Transverse colon (tissue), 4 donors: ENCODE results near the gene CD300LD. TPM values are rescaled to one million over a fixed set of nuclear protein-coding genes. Genes with fewer than 3 reads are reported as not detected.
"Not testable (repeated sequence)": the region's sequence is repeated elsewhere in the genome, so short reads cannot be mapped to it uniquely, and the experiment has no call there.

Source experiments
- DNase-seq: peaks from one replicate; pipeline ENCODE4 v3.0.0-alpha.2; 2019
- H3K27ac ChIP-seq, 4 donors: fragments of 200-600 bp; sonication (generic); 2 replicates each; pipeline ENCODE4 v1.5.1; 2016 to 2018; ENCODE audit warnings: inconsistent platforms in 4 of 4
- H3K27me3 ChIP-seq: fragments of 200-600 bp; sonication (generic); 2 replicates; pipeline ENCODE4 v1.5.1; 2017; ENCODE audit warnings: inconsistent platforms
- H3K36me3 ChIP-seq, 4 donors: fragments of 200-600 bp; sonication (generic); 2 replicates each; pipeline ENCODE4 v1.5.1; 2017 to 2019; ENCODE audit warnings: inconsistent platforms in 4 of 4
- H3K4me1 ChIP-seq, 4 donors: fragments of 200-600 bp; sonication (generic); 2 replicates each; pipeline ENCODE4 v1.5.1; 2017 to 2020; ENCODE audit warnings: inconsistent platforms in 4 of 4
- H3K4me3 ChIP-seq, 4 donors: fragments of 200-600 bp; sonication (generic); 1 replicate in 1 of 4; 2 replicates in 3 of 4; pipeline versions ENCODE4 v1.5.1 to v1.6.1; 2017 to 2019; ENCODE audit warnings: inconsistent platforms in 4 of 4
- H3K9me3 ChIP-seq, 2 donors: fragments of 200-600 bp; sonication (generic); 2 replicates each; pipeline ENCODE4 v1.5.1; 2017 to 2019; ENCODE audit warnings: inconsistent platforms in 2 of 2
- CTCF ChIP-seq, 5 experiments: fragments of 200-600 bp in 3 of 5; fragments of 450-650 bp in 2 of 5; sonication (generic) in 3 of 5; IDR thresholded peaks; 1 replicate in 2 of 5; 2 replicates in 3 of 5; pipeline ENCODE4 v1.5.1; 2016 to 2017; ENCODE audit warnings: antibody characterized with exemption in 5 of 5, inconsistent platforms in 3 of 5, mild to moderate bottlenecking in 2 of 5, moderate library complexity in 1 of 5
- EP300 ChIP-seq: sonication (generic); formaldehyde crosslinking; IDR thresholded peaks from one replicate; pipeline ENCODE4 v1.6.1; 2017; ENCODE audit warnings: antibody characterized with exemption, low read depth
- POLR2A ChIP-seq: fragments of 450-650 bp; IDR thresholded peaks from one replicate; pipeline ENCODE4 v1.6.1; 2016; ENCODE audit warnings: antibody characterized with exemption, mild to moderate bottlenecking, moderate library complexity
- POLR2AphosphoS5 ChIP-seq, 3 donors: sonication (generic); formaldehyde crosslinking; IDR thresholded peaks; one replicate each; pipeline ENCODE4 v1.6.1; 2016; ENCODE audit warnings: antibody characterized with exemption in 3 of 3
- WGBS, 2 donors: methylation state at CpG; one replicate each; pipeline ENCODE4 v1.1.5; 2018; ENCODE audit warnings: low coverage in 1 of 2; 5-methylcytosine and 5-hydroxymethylcytosine counted together
- in situ Hi-C, 4 donors: fragments of 200-750 bp; cut with MboI; loops; one replicate each; pipeline versions ENCODE4 v1.15.0 to v1.15.1; 2017; ENCODE audit warnings: low sequenced_read_pairs in 3 of 4, low pct_ligation_motif_present in 1 of 4, low pct_unique_long_range_greater_than_20kb in 1 of 4
- intact Hi-C: fragments of 100-400 bp; cut with DNase I; formaldehyde crosslinking; loops from one replicate; pipeline ENCODE4 v1.15.1; 2023; ENCODE audit warnings: low total_unique reads
- total RNA-seq, 4 donors: library from RNA; depleted of rRNA; stranded (reverse); fragments of >200 nt; gene quantifications; one replicate each; pipeline ENCODE4 v1.1.0, GENCODE V29; 2016

CD300LD gene
- total RNA-seq, 4 donors from 2014 or later: not detected

- in situ Hi-C loops (no loop called here), intact Hi-C loops (no loop called here)
- no peak for DNase-seq
- peaks cover 0 to 8% (median 5%) of the 10 kb centered on the region in 4 donors for H3K4me1 ChIP-seq
- H3K4me3 ChIP-seq: no peak overlapping the region
- no peak overlapping the region for H3K27ac ChIP-seq
- peaks cover 25% of the 10 kb centered on the region for H3K27me3 ChIP-seq
- TF ChIP-seq EP300 (no peak), POLR2AphosphoS5 (IDR thresholded peaks at IDR 0.05) (no peak), CTCF (IDR thresholded peaks at IDR 0.05) (no peak), POLR2A (no peak)
- 10 to 39% methylated on average over 4 to 14 of the region's 14 CpGs for WGBS, 2 donors
- H3K9me3 ChIP-seq: no peaks in the 10 kb centered on the region
- no peaks in the 10 kb centered on the region for H3K36me3 ChIP-seq
Observed at GRCh38 chr17:74631468-74632450, 39.7 kb upstream of the CD300LD start.

- H3K4me1 ChIP-seq, H3K9me3 ChIP-seq, H3K36me3 ChIP-seq, H3K27ac ChIP-seq, in situ Hi-C loops, DNase-seq, H3K4me3 ChIP-seq, intact Hi-C loops: not testable (repeated sequence)
- WGBS, 2 donors: 80 to 93% methylated on average over 3 to 14 of the region's 14 CpGs
- H3K27me3 ChIP-seq: peaks cover 15% of the 10 kb centered on the region
Observed at GRCh38 chr17:74630251-74630650, 38.2 kb upstream of the CD300LD start.

- no peak for DNase-seq
- H3K4me1 ChIP-seq: no peaks in the 10 kb centered on the region
- H3K27me3 ChIP-seq: no peaks in the 10 kb centered on the region
- H3K36me3 ChIP-seq: no peaks in the 10 kb centered on the region
- in situ Hi-C loops (no loop called here), intact Hi-C loops (no loop called here)
- 47 to 64% methylated on average over 2 to 3 of the region's 3 CpGs for WGBS, 2 donors
- H3K27ac ChIP-seq: no peak overlapping the region
- TF ChIP-seq POLR2AphosphoS5 (IDR thresholded peaks at IDR 0.05) (no peak), POLR2A (no peak), CTCF (IDR thresholded peaks at IDR 0.05) (no peak), EP300 (no peak)
- no peak overlapping the region for H3K4me3 ChIP-seq
- no peaks in the 10 kb centered on the region for H3K9me3 ChIP-seq
Observed at GRCh38 chr17:74625661-74626060, 33.6 kb upstream of the CD300LD start.

GRCh38 chr17:74624131-74624530 lies 32.0 kb upstream of the CD300LD start:
- Histone ChIP-seq H3K4me1 (no peaks in the 10 kb centered on the region), H3K36me3 (no peaks in the 10 kb centered on the region), H3K9me3 (no peaks in the 10 kb centered on the region), H3K27me3 (no peaks in the 10 kb centered on the region), H3K4me3 (no peak overlapping the region), H3K27ac (no peak overlapping the region)
- intact Hi-C loops: no loop called here
- DNase-seq: no peak
- TF ChIP-seq POLR2A (no peak), EP300 (no peak), CTCF (IDR thresholded peaks at IDR 0.05) (no peak), POLR2AphosphoS5 (IDR thresholded peaks at IDR 0.05) (no peak)
- in situ Hi-C loops: no loop called here
- 80 to 100% methylated on average over 1 of the region's 1 CpG for WGBS, 2 donors
